Vagina (tissue), 2 donors: ENCODE results near the gene BHLHA9. TPM values are rescaled to one million over a fixed set of nuclear protein-coding genes. Genes with fewer than 3 reads are reported as not detected.
"Not testable (repeated sequence)": the region's sequence is repeated elsewhere in the genome, so short reads cannot be mapped to it uniquely, and the experiment has no call there.

Experiments
- DNase-seq, 2 donors: peaks; one replicate each; pipeline ENCODE4 v3.0.0-alpha.2; 2017; ENCODE audit errors: extremely low spot score in 2 of 2
- H3K27ac ChIP-seq: fragments of 200-600 bp; sonication (generic); one replicate; pipeline ENCODE4 v1.5.1; 2019
- H3K27me3 ChIP-seq: fragments of 200-600 bp; sonication (generic); one replicate; pipeline ENCODE4 v1.5.1; 2019
- H3K36me3 ChIP-seq, 2 donors: fragments of 200-600 bp; sonication (generic); one replicate each; pipeline ENCODE4 v1.5.1; 2017 to 2019
- H3K4me1 ChIP-seq: fragments of 200-600 bp; sonication (generic); one replicate; pipeline ENCODE4 v1.5.1; 2019
- H3K4me3 ChIP-seq, 2 donors: fragments of 200-600 bp; sonication (generic); 1 replicate in 1 of 2; 2 replicates in 1 of 2; pipeline ENCODE4 v1.5.1; 2016 to 2019
- H3K9me3 ChIP-seq: fragments of 200-600 bp; sonication (generic); one replicate; pipeline ENCODE4 v1.5.1; 2019
- POLR2A ChIP-seq, 2 donors: fragments of 450-650 bp; IDR thresholded peaks; one replicate each; pipeline ENCODE4 v1.6.1; 2017; ENCODE audit warnings: antibody characterized with exemption in 2 of 2, mild to moderate bottlenecking in 2 of 2, moderate library complexity in 2 of 2
- POLR2AphosphoS5 ChIP-seq, 2 donors: sonication (generic); formaldehyde crosslinking; IDR thresholded peaks; one replicate each; pipeline ENCODE4 v1.9.0; 2017; ENCODE audit warnings: antibody characterized with exemption in 2 of 2, mild to moderate bottlenecking in 2 of 2, low read depth in 1 of 2; ENCODE audit not compliant: insufficient read depth in 1 of 2
- intact Hi-C: fragments of 100-400 bp; cut with DNase I; formaldehyde crosslinking; loops from one replicate; pipeline ENCODE4 v1.15.1; 2023
- total RNA-seq: library from RNA; depleted of rRNA; stranded (reverse); fragments of >200 nt; gene quantifications from one replicate; pipeline ENCODE4 v1.2.3, GENCODE V29; 2016
- TF ChIP-seq, protein P1 (sequence below), 3 experiments: fragments of 450-650 bp in 2 of 3; fragments of 200-600 bp in 1 of 3; sonication (generic) in 1 of 3; IDR thresholded peaks; one replicate each; pipeline ENCODE4 v1.5.1; 2017 to 2019; ENCODE audit warnings: antibody characterized with exemption in 3 of 3, mild to moderate bottlenecking in 2 of 3, moderate library complexity in 2 of 3

BHLHA9 gene
- total RNA-seq, 1 donor from 2014 or later = not detected

- Histone ChIP-seq H3K36me3 (no peaks in the 10 kb centered on the region), H3K27me3 (no peaks in the 10 kb centered on the region), H3K9me3 (no peaks in the 10 kb centered on the region), H3K27ac (peak overlapping the region; percentile 13), H3K4me3 (no peak overlapping the region), H3K4me1 (peaks cover 17% of the 10 kb centered on the region)
- intact Hi-C loops = no loop called here
- DNase-seq = no peak
- TF ChIP-seq POLR2A (IDR thresholded peaks at IDR 0.05) (no peak), POLR2AphosphoS5 (IDR thresholded peaks at IDR 0.05; ENCODE audit: insufficient read depth in 1 of 2, low read depth in 1 of 2) (no peak)
- TF ChIP-seq, protein P1, sequence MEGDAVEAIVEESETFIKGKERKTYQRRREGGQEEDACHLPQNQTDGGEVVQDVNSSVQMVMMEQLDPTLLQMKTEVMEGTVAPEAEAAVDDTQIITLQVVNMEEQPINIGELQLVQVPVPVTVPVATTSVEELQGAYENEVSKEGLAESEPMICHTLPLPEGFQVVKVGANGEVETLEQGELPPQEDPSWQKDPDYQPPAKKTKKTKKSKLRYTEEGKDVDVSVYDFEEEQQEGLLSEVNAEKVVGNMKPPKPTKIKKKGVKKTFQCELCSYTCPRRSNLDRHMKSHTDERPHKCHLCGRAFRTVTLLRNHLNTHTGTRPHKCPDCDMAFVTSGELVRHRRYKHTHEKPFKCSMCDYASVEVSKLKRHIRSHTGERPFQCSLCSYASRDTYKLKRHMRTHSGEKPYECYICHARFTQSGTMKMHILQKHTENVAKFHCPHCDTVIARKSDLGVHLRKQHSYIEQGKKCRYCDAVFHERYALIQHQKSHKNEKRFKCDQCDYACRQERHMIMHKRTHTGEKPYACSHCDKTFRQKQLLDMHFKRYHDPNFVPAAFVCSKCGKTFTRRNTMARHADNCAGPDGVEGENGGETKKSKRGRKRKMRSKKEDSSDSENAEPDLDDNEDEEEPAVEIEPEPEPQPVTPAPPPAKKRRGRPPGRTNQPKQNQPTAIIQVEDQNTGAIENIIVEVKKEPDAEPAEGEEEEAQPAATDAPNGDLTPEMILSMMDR (IDR thresholded peaks at IDR 0.05) = no peak
Measured at GRCh38 chr17:1234455-1234854, 35.8 kb upstream of the BHLHA9 start.

GRCh38 chr17:1237471-1237870 is 32.8 kb upstream of the BHLHA9 start:
- Histone ChIP-seq H3K36me3 (no peaks in the 10 kb centered on the region), H3K4me1 (peaks cover 11% of the 10 kb centered on the region), H3K27me3 (no peaks in the 10 kb centered on the region), H3K4me3 (no peak overlapping the region), H3K27ac (no peak overlapping the region), H3K9me3 (no peaks in the 10 kb centered on the region)
- intact Hi-C loops = no loop called here
- no peak for TF ChIP-seq POLR2AphosphoS5 (IDR thresholded peaks at IDR 0.05; ENCODE audit: insufficient read depth in 1 of 2, low read depth in 1 of 2)
- TF ChIP-seq, protein P1 (IDR thresholded peaks at IDR 0.05) = no peak
- no peak for TF ChIP-seq POLR2A (IDR thresholded peaks at IDR 0.05)
- no peak for DNase-seq

DNA sequence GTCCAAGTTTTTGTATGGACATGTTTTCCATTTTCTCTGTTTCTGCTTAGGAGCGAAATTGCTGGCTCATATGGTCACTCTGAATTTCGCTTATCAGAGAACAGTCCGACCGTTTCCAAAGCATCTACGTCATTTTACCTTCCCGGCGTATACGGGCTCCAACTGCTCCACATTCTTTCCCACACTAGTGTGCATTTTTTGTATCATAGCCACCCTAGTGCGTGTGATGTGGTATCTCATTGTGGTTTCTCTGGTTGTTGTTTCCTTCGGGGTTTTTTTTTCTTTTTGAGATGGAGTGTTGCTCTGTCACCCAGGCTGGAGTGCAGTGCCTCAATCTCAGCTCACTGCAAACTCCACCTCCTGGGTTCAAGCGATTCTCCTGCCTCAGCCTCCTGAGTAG is 31.0 kb upstream of the BHLHA9 start:
- Histone ChIP-seq H3K27ac (peak overlapping the region; percentile 79), H3K27me3 (no peaks in the 10 kb centered on the region), H3K9me3 (no peaks in the 10 kb centered on the region), H3K4me1 (peaks cover 9% of the 10 kb centered on the region), H3K4me3 (no peak overlapping the region), H3K36me3 (no peaks in the 10 kb centered on the region)
- intact Hi-C loops = no loop called here
- no peak for DNase-seq
- TF ChIP-seq POLR2A (IDR thresholded peaks at IDR 0.05) (no peak), POLR2AphosphoS5 (IDR thresholded peaks at IDR 0.05; ENCODE audit: insufficient read depth in 1 of 2, low read depth in 1 of 2) (no peak)
- TF ChIP-seq, protein P1 (IDR thresholded peaks at IDR 0.05) = no peak

GRCh38 chr17:1240426-1240825 is 29.8 kb upstream of the BHLHA9 start:
- H3K27ac ChIP-seq = peak overlapping the region; percentile 79

GRCh38 chr17:1241929-1242328 is 28.3 kb upstream of the BHLHA9 start:
- peaks cover 9% of the 10 kb centered on the region for H3K4me1 ChIP-seq
- H3K27ac ChIP-seq = peak overlapping the region; percentile 79
- intact Hi-C loops = no loop called here
- H3K9me3 ChIP-seq = no peaks in the 10 kb centered on the region
- no peaks in the 10 kb centered on the region for H3K27me3 ChIP-seq
- no peaks in the 10 kb centered on the region for H3K36me3 ChIP-seq
- no peak overlapping the region for H3K4me3 ChIP-seq
- DNase-seq = no peak
- TF ChIP-seq, protein P1 (IDR thresholded peaks at IDR 0.05) = no peak

More at GRCh38 chr17:1240426-1240825, 29.8 kb upstream of the BHLHA9 start:
- H3K36me3 ChIP-seq, intact Hi-C loops, H3K4me1 ChIP-seq, H3K27me3 ChIP-seq, H3K4me3 ChIP-seq, H3K9me3 ChIP-seq, DNase-seq: not testable (repeated sequence)

DNA sequence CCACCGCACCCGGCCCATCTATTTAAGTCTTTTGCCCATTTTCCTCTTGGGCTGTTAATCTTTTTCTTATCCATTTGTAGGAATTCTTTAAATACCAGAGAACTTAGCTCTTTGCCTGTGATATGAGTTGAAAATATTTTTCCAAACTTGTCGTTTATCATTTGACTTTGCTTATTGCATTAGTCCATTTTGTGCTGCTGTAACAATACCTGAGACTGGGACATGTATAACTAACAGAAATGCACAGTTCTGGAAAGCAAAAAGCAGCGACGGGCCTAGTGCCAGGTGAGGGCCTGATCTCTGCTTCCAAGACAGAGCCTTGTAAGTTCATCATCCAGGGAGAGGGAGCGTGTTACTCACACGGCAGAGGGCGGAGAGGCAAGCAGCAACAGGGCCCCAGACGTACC is 25.6 kb upstream of the BHLHA9 start:
- peak overlapping the region; percentile 56 for H3K27ac ChIP-seq
- TF ChIP-seq POLR2A (IDR thresholded peaks at IDR 0.05) (no peak), POLR2AphosphoS5 (IDR thresholded peaks at IDR 0.05; ENCODE audit: insufficient read depth in 1 of 2, low read depth in 1 of 2) (no peak)
- TF ChIP-seq, protein P1 (IDR thresholded peaks at IDR 0.05) = no peak
- H3K4me1 ChIP-seq = peaks cover 8% of the 10 kb centered on the region
- intact Hi-C loops = no loop called here
- H3K36me3 ChIP-seq = no peaks in the 10 kb centered on the region
- no peaks in the 10 kb centered on the region for H3K27me3 ChIP-seq
- no peak overlapping the region for H3K4me3 ChIP-seq
- no peak for DNase-seq
- H3K9me3 ChIP-seq = no peaks in the 10 kb centered on the region
